Esophagus muscularis mucosa (tissue), 4 donors: Measurements from ENCODE around the gene P2RX4. TPM values are rescaled to one million over a fixed set of nuclear protein-coding genes. Genes with fewer than 3 reads are reported as not detected.

ENCODE experiments used
- DNase-seq: peaks from one replicate; pipeline ENCODE4 v3.0.0-alpha.2; 2017; ENCODE audit errors: extremely low spot score
- H3K27ac ChIP-seq, 4 donors: fragments of 200-600 bp; sonication (generic); replicated peaks in 1 of 4; 1 replicate in 3 of 4; 2 replicates in 1 of 4; pipeline ENCODE4 v1.5.1; 2016 to 2019; ENCODE audit warnings: mild to moderate bottlenecking in 1 of 4
- H3K27me3 ChIP-seq, 4 donors: fragments of 200-600 bp; sonication (generic); one replicate each; pipeline versions ENCODE4 v1.5.1 to v1.6.0; 2016 to 2019
- H3K36me3 ChIP-seq, 4 donors: fragments of 200-600 bp; sonication (generic); one replicate each; pipeline ENCODE4 v1.5.1; 2016 to 2019
- H3K4me1 ChIP-seq, 4 donors: fragments of 200-600 bp; sonication (generic); one replicate each; pipeline ENCODE4 v1.5.1; 2016 to 2019
- H3K4me3 ChIP-seq, 4 donors: fragments of 200-600 bp; sonication (generic); 1 replicate in 2 of 4; 2 replicates in 2 of 4; pipeline ENCODE4 v1.5.1; 2016 to 2019; ENCODE audit warnings: mild to moderate bottlenecking in 4 of 4, moderate library complexity in 1 of 4
- H3K9me3 ChIP-seq, 4 donors: fragments of 200-600 bp; sonication (generic); 1 replicate in 3 of 4; 2 replicates in 1 of 4; pipeline ENCODE4 v1.5.1; 2016 to 2019
- EP300 ChIP-seq: sonication (generic); formaldehyde crosslinking; IDR thresholded peaks from one replicate; pipeline ENCODE4 v1.6.1; 2017; ENCODE audit warnings: antibody characterized with exemption
- POLR2A ChIP-seq: fragments of 450-650 bp; IDR thresholded peaks from one replicate; pipeline ENCODE4 v1.6.1; 2017; ENCODE audit warnings: antibody characterized with exemption, moderate library complexity, mild to moderate bottlenecking, low read depth
- POLR2AphosphoS5 ChIP-seq, 2 donors: sonication (generic); formaldehyde crosslinking; IDR thresholded peaks; one replicate each; pipeline ENCODE4 v1.6.1; 2017; ENCODE audit warnings: antibody characterized with exemption in 2 of 2
- WGBS: methylation state at CpG from one replicate; pipeline ENCODE4 v1.1.5; 2018; 5-methylcytosine and 5-hydroxymethylcytosine counted together
- intact Hi-C: fragments of 100-400 bp; cut with DNase I; formaldehyde crosslinking; loops from one replicate; pipeline ENCODE4 v1.15.1; 2023
- total RNA-seq, 4 donors: library from RNA; depleted of rRNA; stranded (reverse); fragments of >200 nt; gene quantifications; one replicate each; pipeline versions ENCODE4 v1.1.0 to v1.2.1, GENCODE V29; 2016
- TF ChIP-seq, protein P1 (sequence below), 3 experiments: fragments of 200-600 bp in 2 of 3; fragments of 450-650 bp in 1 of 3; sonication (generic) in 2 of 3; IDR thresholded peaks; one replicate each; pipeline ENCODE4 v1.5.1; 2017 to 2019; ENCODE audit warnings: antibody characterized with exemption in 3 of 3, mild to moderate bottlenecking in 2 of 3, moderate library complexity in 1 of 3

The P2RX4 gene
- total RNA-seq, 4 donors from 2014 or later: 26.8 to 41.9 (median 30.8) TPM

DNA sequence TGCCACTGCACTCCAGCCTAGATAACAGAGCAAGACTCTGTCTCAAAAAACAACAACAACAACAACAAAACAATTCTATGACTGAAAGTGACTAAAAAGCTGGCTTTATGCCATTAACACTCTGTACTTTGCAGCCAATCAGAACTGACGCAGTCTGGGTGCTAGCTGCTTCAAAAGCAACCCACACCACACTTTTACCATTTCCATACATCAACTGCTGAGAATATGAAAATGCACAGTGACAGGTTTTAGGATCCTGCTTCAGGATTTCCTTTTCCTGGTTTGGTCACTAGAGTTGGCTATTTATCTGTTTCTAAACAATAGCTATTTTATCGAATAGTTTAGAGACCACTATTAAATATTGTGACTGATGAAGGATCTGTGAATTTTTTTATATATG lies 23.1 kb upstream of the P2RX4 start:
- Histone ChIP-seq H3K9me3 (no peaks in the 10 kb centered on the region), H3K27me3 (no peaks in the 10 kb centered on the region), H3K36me3 (peaks cover 0 to 7% (median 7%) of the 10 kb centered on the region in 4 donors), H3K4me3 (no peak overlapping the region), H3K27ac (no peak overlapping the region), H3K4me1 (no peaks in the 10 kb centered on the region)
- WGBS: 88% methylated on average over 2 of the region's 2 CpGs
- intact Hi-C loops: no loop called here
- no peak for DNase-seq
- TF ChIP-seq EP300: no peak
- no peak for TF ChIP-seq POLR2A
- TF ChIP-seq, protein P1, sequence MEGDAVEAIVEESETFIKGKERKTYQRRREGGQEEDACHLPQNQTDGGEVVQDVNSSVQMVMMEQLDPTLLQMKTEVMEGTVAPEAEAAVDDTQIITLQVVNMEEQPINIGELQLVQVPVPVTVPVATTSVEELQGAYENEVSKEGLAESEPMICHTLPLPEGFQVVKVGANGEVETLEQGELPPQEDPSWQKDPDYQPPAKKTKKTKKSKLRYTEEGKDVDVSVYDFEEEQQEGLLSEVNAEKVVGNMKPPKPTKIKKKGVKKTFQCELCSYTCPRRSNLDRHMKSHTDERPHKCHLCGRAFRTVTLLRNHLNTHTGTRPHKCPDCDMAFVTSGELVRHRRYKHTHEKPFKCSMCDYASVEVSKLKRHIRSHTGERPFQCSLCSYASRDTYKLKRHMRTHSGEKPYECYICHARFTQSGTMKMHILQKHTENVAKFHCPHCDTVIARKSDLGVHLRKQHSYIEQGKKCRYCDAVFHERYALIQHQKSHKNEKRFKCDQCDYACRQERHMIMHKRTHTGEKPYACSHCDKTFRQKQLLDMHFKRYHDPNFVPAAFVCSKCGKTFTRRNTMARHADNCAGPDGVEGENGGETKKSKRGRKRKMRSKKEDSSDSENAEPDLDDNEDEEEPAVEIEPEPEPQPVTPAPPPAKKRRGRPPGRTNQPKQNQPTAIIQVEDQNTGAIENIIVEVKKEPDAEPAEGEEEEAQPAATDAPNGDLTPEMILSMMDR (IDR thresholded peaks at IDR 0.05): no peak
- TF ChIP-seq POLR2AphosphoS5 (IDR thresholded peaks at IDR 0.05): no peak

DNA sequence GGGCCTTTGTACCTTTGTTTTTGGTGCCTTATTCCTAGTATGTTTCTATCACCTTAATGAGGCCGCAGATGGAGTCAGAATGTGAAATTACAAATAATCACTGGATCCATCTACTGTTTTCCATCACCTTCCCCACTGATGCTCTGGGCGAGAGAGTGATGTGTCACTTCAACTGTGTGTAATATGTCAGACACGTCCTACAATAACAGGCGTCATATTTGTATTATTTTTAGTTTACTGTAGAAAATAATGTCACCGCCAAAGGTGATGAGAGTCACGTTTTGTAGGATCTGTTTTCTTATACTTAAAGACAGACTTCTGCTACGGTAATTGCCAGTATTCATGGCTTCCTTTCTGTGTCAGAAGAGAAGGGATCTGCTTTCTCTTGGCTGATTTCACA lies 22.4 kb upstream of the P2RX4 start:
- H3K4me3 ChIP-seq: no peak overlapping the region
- H3K36me3 ChIP-seq: peaks cover 0 to 7% (median 7%) of the 10 kb centered on the region in 4 donors
- no peaks in the 10 kb centered on the region for H3K27me3 ChIP-seq
- TF ChIP-seq POLR2A (no peak), POLR2AphosphoS5 (IDR thresholded peaks at IDR 0.05) (no peak), EP300 (no peak)
- TF ChIP-seq, protein P1 (IDR thresholded peaks at IDR 0.05): no peak
- no peaks in the 10 kb centered on the region for H3K9me3 ChIP-seq
- H3K4me1 ChIP-seq: no peaks in the 10 kb centered on the region
- H3K27ac ChIP-seq: no peak overlapping the region
- intact Hi-C loops: no loop called here
- DNase-seq: no peak
- 86% methylated on average over 7 of the region's 7 CpGs for whole genome bisulfite sequencing

DNA sequence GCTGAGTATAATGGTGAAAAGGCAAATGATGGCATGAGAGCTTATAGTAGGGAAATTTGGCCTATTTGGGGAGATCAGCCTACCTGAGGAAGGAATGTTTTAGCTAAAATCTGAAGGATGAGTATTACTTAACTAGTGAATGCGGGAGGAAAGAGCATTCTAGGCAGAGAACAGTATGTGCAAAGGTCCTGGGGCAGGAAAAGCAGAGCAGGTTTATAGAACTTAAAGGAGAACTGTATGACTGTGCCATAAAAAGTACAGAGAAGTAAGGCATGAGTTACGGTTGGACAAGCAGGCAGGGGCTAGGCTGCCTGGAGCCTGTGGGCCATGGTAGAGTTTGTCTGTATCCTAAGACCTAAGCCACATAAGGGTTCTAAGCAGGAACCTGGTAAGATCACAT lies 21.7 kb upstream of the P2RX4 start:
- no peak for DNase-seq
- TF ChIP-seq EP300 (no peak), POLR2AphosphoS5 (IDR thresholded peaks at IDR 0.05) (no peak), POLR2A (no peak)
- TF ChIP-seq, protein P1 (IDR thresholded peaks at IDR 0.05): no peak
- intact Hi-C loops: no loop called here
- Histone ChIP-seq H3K36me3 (peaks cover 0 to 7% (median 7%) of the 10 kb centered on the region in 4 donors), H3K27me3 (no peaks in the 10 kb centered on the region), H3K27ac (no peak overlapping the region), H3K9me3 (no peaks in the 10 kb centered on the region), H3K4me3 (no peak overlapping the region), H3K4me1 (no peaks in the 10 kb centered on the region)
- WGBS: 97% methylated on average over 2 of the region's 2 CpGs

DNA sequence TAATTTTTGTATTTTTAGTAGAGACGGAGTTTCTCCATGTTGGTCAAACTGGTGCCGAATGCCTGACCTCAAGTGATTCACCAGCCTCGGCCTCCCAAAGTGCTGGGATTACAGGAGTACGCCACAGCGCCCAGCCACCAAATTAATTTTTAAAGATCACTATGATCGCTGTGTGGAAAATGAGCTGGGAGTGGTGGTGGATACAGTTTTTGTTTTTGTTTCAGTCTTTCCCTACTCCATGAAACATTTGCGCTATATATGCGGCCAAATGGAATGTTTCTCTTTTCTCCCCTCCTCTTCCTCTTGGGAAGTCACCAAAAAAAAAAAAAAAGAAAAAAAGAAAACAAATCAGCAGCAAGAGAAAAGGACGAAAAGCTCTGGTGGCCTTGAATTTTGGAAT lies 20.8 kb upstream of the P2RX4 start:
- H3K4me3 ChIP-seq: no peak overlapping the region
- H3K27me3 ChIP-seq: no peaks in the 10 kb centered on the region
- intact Hi-C loops: no loop called here
- no peak overlapping the region for H3K27ac ChIP-seq
- peaks cover 0 to 7% (median 6%) of the 10 kb centered on the region in 4 donors for H3K36me3 ChIP-seq
- TF ChIP-seq POLR2AphosphoS5 (IDR thresholded peaks at IDR 0.05) (no peak), EP300 (no peak), POLR2A (no peak)
- TF ChIP-seq, protein P1 (IDR thresholded peaks at IDR 0.05): no peak
- WGBS: 89% methylated on average over 9 of the region's 9 CpGs
- no peaks in the 10 kb centered on the region for H3K9me3 ChIP-seq
- DNase-seq: no peak
- H3K4me1 ChIP-seq: no peaks in the 10 kb centered on the region

DNA sequence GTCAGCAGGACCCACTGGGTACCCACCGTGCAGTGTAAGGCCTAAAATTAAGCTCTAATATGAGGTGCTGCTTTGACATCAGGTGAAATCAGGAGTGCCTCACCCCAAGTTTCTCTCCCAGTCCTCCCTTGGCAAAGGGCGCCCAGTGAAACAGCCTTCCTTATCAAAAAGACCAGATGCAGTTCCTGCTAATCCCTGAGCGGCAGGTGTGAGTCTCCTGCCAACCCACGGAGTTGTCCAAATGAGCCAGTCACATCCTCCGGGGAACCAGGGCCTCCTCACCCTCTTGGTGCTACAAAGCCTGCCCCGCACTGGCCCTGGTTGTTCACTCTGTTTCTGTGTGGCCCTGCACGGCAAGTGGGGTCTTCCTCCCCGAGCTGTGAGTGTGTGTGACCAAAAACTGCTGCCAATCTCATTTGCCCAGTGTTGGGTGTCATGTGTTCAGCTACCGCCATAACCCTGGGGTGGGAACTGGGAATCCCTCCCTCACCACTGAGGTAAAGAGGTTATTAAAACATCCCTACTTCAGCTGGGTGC lies 20.2 kb upstream of the P2RX4 start:
- no peak for TF ChIP-seq POLR2A
- no peak for TF ChIP-seq EP300
- no peak for TF ChIP-seq POLR2AphosphoS5 (IDR thresholded peaks at IDR 0.05)
- TF ChIP-seq, protein P1 (IDR thresholded peaks at IDR 0.05): no peak
- DNase-seq: no peak
- Histone ChIP-seq H3K9me3 (no peaks in the 10 kb centered on the region), H3K4me1 (no peaks in the 10 kb centered on the region), H3K4me3 (no peak overlapping the region), H3K36me3 (peaks cover 0 to 3% (median 1%) of the 10 kb centered on the region in 4 donors), H3K27me3 (no peaks in the 10 kb centered on the region), H3K27ac (no peak overlapping the region)
- intact Hi-C loops: no loop called here
- 96% methylated on average over 8 of the region's 9 CpGs for WGBS
